ENCODE measurements around the gene MAPRE3.

The MAPRE3 gene

DNA sequence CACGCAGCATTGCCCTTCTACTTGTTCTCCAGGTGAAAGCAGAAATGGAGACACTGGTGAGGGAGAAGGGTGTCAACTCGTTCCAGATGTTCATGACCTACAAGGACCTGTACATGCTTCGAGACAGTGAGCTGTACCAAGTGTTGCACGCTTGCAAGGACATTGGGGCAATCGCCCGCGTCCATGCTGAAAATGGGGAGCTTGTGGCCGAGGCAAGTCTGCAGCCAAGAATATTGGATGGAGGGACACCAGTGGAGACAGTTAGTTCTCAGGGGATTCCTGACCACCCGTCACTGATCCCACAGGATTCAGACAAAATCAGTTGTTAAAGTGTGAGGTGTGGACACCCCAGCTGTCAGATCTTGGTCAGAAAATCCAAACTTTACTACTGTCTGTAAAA lies 43.2 kb upstream of the MAPRE3 start:
- TF ChIP-seq CSRNP3 (CRISPR knock-in tag; IDR thresholded peaks at IDR 0.05) = no peak
- TF ChIP-seq, protein P1, sequence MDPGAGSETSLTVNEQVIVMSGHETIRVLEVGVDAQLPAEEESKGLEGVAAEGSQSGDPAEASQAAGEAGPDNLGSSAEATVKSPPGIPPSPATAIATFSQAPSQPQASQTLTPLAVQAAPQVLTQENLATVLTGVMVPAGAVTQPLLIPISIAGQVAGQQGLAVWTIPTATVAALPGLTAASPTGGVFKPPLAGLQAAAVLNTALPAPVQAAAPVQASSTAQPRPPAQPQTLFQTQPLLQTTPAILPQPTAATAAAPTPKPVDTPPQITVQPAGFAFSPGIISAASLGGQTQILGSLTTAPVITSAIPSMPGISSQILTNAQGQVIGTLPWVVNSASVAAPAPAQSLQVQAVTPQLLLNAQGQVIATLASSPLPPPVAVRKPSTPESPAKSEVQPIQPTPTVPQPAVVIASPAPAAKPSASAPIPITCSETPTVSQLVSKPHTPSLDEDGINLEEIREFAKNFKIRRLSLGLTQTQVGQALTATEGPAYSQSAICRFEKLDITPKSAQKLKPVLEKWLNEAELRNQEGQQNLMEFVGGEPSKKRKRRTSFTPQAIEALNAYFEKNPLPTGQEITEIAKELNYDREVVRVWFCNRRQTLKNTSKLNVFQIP (CRISPR knock-in tag; IDR thresholded peaks at IDR 0.05; ENCODE audit: borderline replicate concordance, low read depth) = no peak
- TF ChIP-seq PATZ1 (CRISPR knock-in tag; IDR thresholded peaks at IDR 0.05; ENCODE audit: borderline replicate concordance) = no peak
- no peak for TF ChIP-seq RARB (CRISPR knock-in tag; IDR thresholded peaks at IDR 0.05)
- TF ChIP-seq CSDC2 (CRISPR knock-in tag; IDR thresholded peaks at IDR 0.05) = no peak
- no peak for TF ChIP-seq ZNF70 (CRISPR knock-in tag; IDR thresholded peaks at IDR 0.05)
- no peak for TF ChIP-seq BACH2 (CRISPR knock-in tag; IDR thresholded peaks at IDR 0.05; ENCODE audit: borderline replicate concordance)
- no peak for TF ChIP-seq ZC3H10 (CRISPR knock-in tag; IDR thresholded peaks at IDR 0.05)
- TF ChIP-seq TOX (CRISPR knock-in tag; IDR thresholded peaks at IDR 0.05; ENCODE audit: borderline replicate concordance) = no peak

DNA sequence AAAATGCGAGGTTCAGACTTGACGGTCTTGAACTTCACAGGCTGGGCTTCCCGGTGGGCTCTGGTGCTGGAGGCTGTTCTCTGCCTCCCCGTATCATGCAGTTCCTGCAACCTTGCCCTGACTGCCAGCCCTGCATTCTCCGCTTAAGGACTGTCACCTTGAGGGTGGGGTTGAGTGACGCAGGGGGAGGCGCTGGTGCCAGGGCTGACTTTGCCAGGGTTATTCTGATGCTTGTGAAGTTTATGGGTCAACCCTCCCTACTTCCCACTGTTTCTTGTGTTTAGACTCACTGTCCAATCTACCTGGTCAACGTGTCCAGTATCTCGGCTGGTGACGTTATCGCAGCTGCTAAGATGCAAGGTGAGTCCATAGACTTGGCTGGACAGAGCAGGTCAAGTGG lies 37.5 kb upstream of the MAPRE3 start:
- no peak for ATAC-seq
- TF ChIP-seq SNAI2 (CRISPR knock-in tag; IDR thresholded peaks at IDR 0.05) = no peak
- TF ChIP-seq ESRRG (CRISPR knock-in tag; IDR thresholded peaks at IDR 0.05) = no peak
- no peak for TF ChIP-seq CREB5 (CRISPR knock-in tag; IDR thresholded peaks at IDR 0.05; ENCODE audit: low read depth)
- no peak for TF ChIP-seq TSHZ2 (CRISPR knock-in tag; IDR thresholded peaks at IDR 0.05)
- TF ChIP-seq PPARA (CRISPR knock-in tag; IDR thresholded peaks at IDR 0.05; ENCODE audit: borderline replicate concordance) = no peak

More for the DNA sequence above, 43.2 kb upstream of the MAPRE3 start:
- no peak for ATAC-seq

DNA sequence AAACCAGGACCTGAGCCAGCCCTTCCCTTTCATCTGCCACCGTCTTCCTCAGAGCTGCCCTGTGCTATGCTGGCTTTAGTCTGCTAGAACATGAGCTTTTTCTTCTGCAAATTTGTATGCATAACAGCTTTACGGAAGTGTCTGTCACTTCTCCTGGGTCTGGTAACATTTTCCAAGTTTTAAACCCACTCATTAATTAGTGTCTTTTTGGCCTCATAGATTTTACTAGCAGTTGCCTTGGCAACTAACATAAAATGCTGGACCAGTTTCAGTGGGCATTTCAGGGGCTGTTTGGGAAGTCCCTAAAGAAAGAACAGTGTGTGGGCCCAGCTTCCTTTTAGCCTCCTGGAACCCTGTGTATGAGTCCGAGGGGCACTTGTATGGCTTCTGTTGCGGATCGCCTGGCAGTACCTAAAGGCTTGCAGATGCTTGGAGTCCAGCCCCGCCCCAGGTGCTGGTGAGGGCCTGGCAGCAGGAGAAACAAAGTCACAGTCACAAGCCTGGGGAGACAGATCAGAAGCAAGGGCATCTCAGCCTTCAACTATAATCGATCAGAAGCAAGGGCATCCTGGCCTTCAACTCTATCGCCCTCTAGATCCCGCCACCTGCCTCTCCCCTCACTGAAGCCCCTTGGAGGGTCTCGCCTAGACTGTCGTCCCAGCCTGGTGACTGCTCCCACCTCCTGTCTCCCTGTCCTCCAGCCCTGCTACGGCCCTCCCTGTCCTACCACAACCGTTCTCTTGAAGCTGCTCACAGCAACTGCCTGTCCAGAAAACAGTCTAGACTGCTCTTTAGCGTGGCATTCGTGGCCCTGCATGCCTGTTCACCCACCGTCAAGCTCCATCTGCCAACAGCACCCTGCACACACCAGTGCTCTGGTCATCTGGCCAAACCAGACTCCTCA lies 36.8 kb upstream of the MAPRE3 start:
- TF ChIP-seq PATZ1 (CRISPR knock-in tag; IDR thresholded peaks at IDR 0.05; ENCODE audit: borderline replicate concordance) = no peak
- no peak for TF ChIP-seq CSDC2 (CRISPR knock-in tag; IDR thresholded peaks at IDR 0.05)
- TF ChIP-seq ZFP3 (CRISPR knock-in tag; IDR thresholded peaks at IDR 0.05) = no peak
- no peak for TF ChIP-seq ZNF8 (CRISPR knock-in tag; IDR thresholded peaks at IDR 0.05)
- ATAC-seq = no peak

Data from SK-N-SH treated with all-trans-retinoic acid at 6 μM for 48 hours (cell line).